PC-9 (cell line): ENCODE measurements around the gene C6orf15. TPM values are rescaled to one million over a fixed set of nuclear protein-coding genes. Genes with fewer than 3 reads are reported as not detected.

Experiments used
- BruUV-seq: library from RNA; stranded (reverse); fragments of 400-500 nt; replicated peaks from 2 replicates; lab custom pipeline; 2021; lab: Mats Ljungman, UMichigan
- CTCF ChIA-PET: fragments of 300-600 bp; sonication (Branson Sonifier 250); formaldehyde crosslinking; loops from one replicate; lab custom pipeline; 2022; ENCODE audit warnings: antibody characterized with exemption; lab: Charles Lee
- POLR2A ChIA-PET: fragments of 300-600 bp; sonication (Branson Sonifier 250); formaldehyde crosslinking; loops from one replicate; lab custom pipeline; 2022; ENCODE audit warnings: antibody characterized with exemption; ENCODE audit not compliant: unreplicated experiment; lab: Charles Lee
- DNase-seq, 2 experiments: peaks; one replicate each; pipeline versions ENCODE4 v3.0.0 to v3.0.0-alpha.2; 2015 to 2022; ENCODE audit warnings: mixed read lengths in 1 of 2
- H2AFZ ChIP-seq: fragments of 200-600 bp; sonication (generic); 2 replicates; pipeline ENCODE4 v1.8.1; 2017; ENCODE audit warnings: antibody characterized with exemption
- H3F3A ChIP-seq: fragments of 200-600 bp; sonication (generic); 2 replicates; pipeline ENCODE4 v1.8.1; 2017; ENCODE audit warnings: antibody characterized with exemption, mild to moderate bottlenecking, low read depth; ENCODE audit not compliant: insufficient read depth
- H3K27ac ChIP-seq: fragments of 200-600 bp; sonication (generic); 2 replicates; pipeline ENCODE4 v1.6.1; 2016; ENCODE audit warnings: mixed run types
- H3K27me3 ChIP-seq: fragments of 200-600 bp; sonication (generic); 2 replicates; pipeline ENCODE4 v1.6.1; 2016; ENCODE audit warnings: low read depth, mixed run types; ENCODE audit not compliant: insufficient read depth
- H3K36me3 ChIP-seq: fragments of 200-600 bp; sonication (generic); 2 replicates; pipeline ENCODE4 v1.6.1; 2016; ENCODE audit warnings: low read depth, mixed run types
- H3K4me1 ChIP-seq: fragments of 200-600 bp; sonication (generic); replicated peaks from 2 replicates; pipeline ENCODE4 v1.6.1; 2016; ENCODE audit warnings: mixed run types; ENCODE audit not compliant: insufficient read depth
- H3K4me2 ChIP-seq: fragments of 200-600 bp; sonication (generic); 2 replicates; pipeline ENCODE4 v1.6.1; 2017; ENCODE audit warnings: mixed run types
- H3K4me3 ChIP-seq: fragments of 200-600 bp; sonication (generic); 2 replicates; pipeline ENCODE4 v1.6.1; 2016; ENCODE audit warnings: mixed run types
- H3K79me2 ChIP-seq: fragments of 200-600 bp; sonication (generic); 2 replicates; pipeline ENCODE4 v1.6.1; 2017; ENCODE audit warnings: low read depth, mixed run types
- H3K9me2 ChIP-seq: fragments of 200-600 bp; sonication (generic); 2 replicates; pipeline ENCODE4 v1.8.1; 2017; ENCODE audit warnings: mild to moderate bottlenecking; ENCODE audit not compliant: insufficient read depth
- H3K9me3 ChIP-seq: fragments of 200-600 bp; sonication (generic); 2 replicates; pipeline ENCODE4 v1.8.1; 2016; ENCODE audit warnings: low read depth; ENCODE audit not compliant: insufficient read depth
- H4K20me1 ChIP-seq: fragments of 200-600 bp; sonication (generic); 2 replicates; pipeline ENCODE4 v1.8.1; 2017; ENCODE audit not compliant: insufficient read depth
- EZH2 ChIP-seq: fragments of 200-600 bp; sonication (generic); IDR thresholded peaks from 2 replicates; pipeline ENCODE4 v1.8.0; 2017; ENCODE audit warnings: antibody characterized with exemption, low read depth
- intact Hi-C: fragments of 100-400 bp; cut with micrococcal nuclease; formaldehyde crosslinking; loops from one replicate; pipeline ENCODE4 v1.10.0; 2022; ENCODE audit not compliant: unreplicated experiment
- total RNA-seq: library from RNA; stranded (reverse); gene quantifications from 2 replicates; pipeline ENCODE4 v1.2.3, GENCODE V29; 2021
- TF ChIP-seq, protein P1 (sequence below): fragments of 200-600 bp; sonication (generic); conservative IDR thresholded peaks from 2 replicates; pipeline ENCODE4 v1.6.1; 2017; ENCODE audit warnings: mixed run types, antibody characterized with exemption, mild to moderate bottlenecking, moderate library complexity

The C6orf15 gene
- total RNA-seq, 1 experiment from 2014 or later = 21.6 TPM

GRCh38 chr6:31092769-31093505, 19.4 kb downstream of the C6orf15 start:
- Histone ChIP-seq H3K27me3 (no peaks in the 10 kb centered on the region), H2AFZ (no peak overlapping the region), H4K20me1 (no peaks in the 10 kb centered on the region), H3K27ac (no peak overlapping the region), H3K4me3 (no peak overlapping the region), H3K36me3 (no peaks in the 10 kb centered on the region), H3K9me2 (no peaks in the 10 kb centered on the region), H3F3A (peaks cover 7% of the 10 kb centered on the region; the same call in 1 of the 2 replicates), H3K9me3 (no peaks in the 10 kb centered on the region), H3K79me2 (no peaks in the 10 kb centered on the region), H3K4me2 (no peak overlapping the region), H3K4me1 (peaks cover 10% of the 10 kb centered on the region)
- DNase-seq = no peak
- intact Hi-C loops = no loop called here
- CTCF ChIA-PET = no interaction called here
- POLR2A ChIA-PET = interaction anchor here (0.7 kb wide), 1 partner anchor 21 kb away, joined by 4 read pairs; the partner anchor contains the start of gene PSORS1C1
- no TSS peak for BruUV-seq
- TF ChIP-seq, protein P1, sequence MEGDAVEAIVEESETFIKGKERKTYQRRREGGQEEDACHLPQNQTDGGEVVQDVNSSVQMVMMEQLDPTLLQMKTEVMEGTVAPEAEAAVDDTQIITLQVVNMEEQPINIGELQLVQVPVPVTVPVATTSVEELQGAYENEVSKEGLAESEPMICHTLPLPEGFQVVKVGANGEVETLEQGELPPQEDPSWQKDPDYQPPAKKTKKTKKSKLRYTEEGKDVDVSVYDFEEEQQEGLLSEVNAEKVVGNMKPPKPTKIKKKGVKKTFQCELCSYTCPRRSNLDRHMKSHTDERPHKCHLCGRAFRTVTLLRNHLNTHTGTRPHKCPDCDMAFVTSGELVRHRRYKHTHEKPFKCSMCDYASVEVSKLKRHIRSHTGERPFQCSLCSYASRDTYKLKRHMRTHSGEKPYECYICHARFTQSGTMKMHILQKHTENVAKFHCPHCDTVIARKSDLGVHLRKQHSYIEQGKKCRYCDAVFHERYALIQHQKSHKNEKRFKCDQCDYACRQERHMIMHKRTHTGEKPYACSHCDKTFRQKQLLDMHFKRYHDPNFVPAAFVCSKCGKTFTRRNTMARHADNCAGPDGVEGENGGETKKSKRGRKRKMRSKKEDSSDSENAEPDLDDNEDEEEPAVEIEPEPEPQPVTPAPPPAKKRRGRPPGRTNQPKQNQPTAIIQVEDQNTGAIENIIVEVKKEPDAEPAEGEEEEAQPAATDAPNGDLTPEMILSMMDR = no peak
- no peak for TF ChIP-seq EZH2

- no peaks in the 10 kb centered on the region for H3K79me2 ChIP-seq
- no peak overlapping the region for H3K4me2 ChIP-seq
- peaks cover 7% of the 10 kb centered on the region; the same call in 1 of the 2 replicates for H3F3A ChIP-seq
- ChIA-PET CTCF (no interaction called here), POLR2A (no interaction called here)
- H3K9me2 ChIP-seq = no peaks in the 10 kb centered on the region
- no peaks in the 10 kb centered on the region for H3K9me3 ChIP-seq
- no peak for TF ChIP-seq EZH2
- BruUV-seq = no TSS peak
- H3K27me3 ChIP-seq = no peaks in the 10 kb centered on the region
- H3K36me3 ChIP-seq = no peaks in the 10 kb centered on the region
- no peak overlapping the region for H3K27ac ChIP-seq
- DNase-seq = no peak
- no peak overlapping the region for H2AFZ ChIP-seq
- peaks cover 12% of the 10 kb centered on the region for H3K4me1 ChIP-seq
- H3K4me3 ChIP-seq = no peak overlapping the region
- intact Hi-C loops = no loop called here
- no peaks in the 10 kb centered on the region for H4K20me1 ChIP-seq
These were observed 20.1 kb downstream of the C6orf15 start for GRCh38 chr6:31092238-31092637.

- no TSS peak for BruUV-seq
- H4K20me1 ChIP-seq = no peaks in the 10 kb centered on the region
- no peak overlapping the region for H3K4me3 ChIP-seq
- H3K27me3 ChIP-seq = no peaks in the 10 kb centered on the region
- no peaks in the 10 kb centered on the region for H3K36me3 ChIP-seq
- intact Hi-C loops = no loop called here
- TF ChIP-seq, protein P1 = no peak
- no peak for TF ChIP-seq EZH2
- ChIA-PET POLR2A (interaction anchor here (0.6 kb wide), 2 partner anchors 209 to 359 kb away, joined by 3 to 4 read pairs; no protein-coding TSS in a partner anchor), CTCF (no interaction called here)
- H3K9me2 ChIP-seq = no peaks in the 10 kb centered on the region
- H3K4me2 ChIP-seq = no peak overlapping the region
- no peak overlapping the region for H2AFZ ChIP-seq
- H3K79me2 ChIP-seq = no peaks in the 10 kb centered on the region
- H3K4me1 ChIP-seq = peaks cover 17% of the 10 kb centered on the region
- H3F3A ChIP-seq = peaks cover 13% of the 10 kb centered on the region; the same call in 1 of the 2 replicates
- no peak overlapping the region for H3K27ac ChIP-seq
- no peak for DNase-seq
- H3K9me3 ChIP-seq = no peaks in the 10 kb centered on the region
These were observed 20.7 kb downstream of the C6orf15 start for GRCh38 chr6:31091680-31092079.
